Lower leg skin (tissue), 4 donors: Measurements from ENCODE around the gene PCDHA9. TPM values are rescaled to one million over a fixed set of nuclear protein-coding genes. Genes with fewer than 3 reads are reported as not detected.

Experiments used
- DNase-seq, 2 donors: peaks; one replicate each; pipeline ENCODE4 v3.0.0-alpha.2; 2019; ENCODE audit warnings: low spot score in 2 of 2
- H3K4me3 ChIP-seq: fragments of 200-600 bp; sonication (generic); 2 replicates; pipeline ENCODE4 v1.5.1; 2017; ENCODE audit warnings: mild to moderate bottlenecking, low read depth; ENCODE audit not compliant: poor library complexity, severe bottlenecking
- CTCF ChIP-seq, 3 donors: fragments of 450-650 bp; IDR thresholded peaks; one replicate each; pipeline ENCODE4 v1.5.1; 2016; ENCODE audit warnings: antibody characterized with exemption in 3 of 3, mild to moderate bottlenecking in 3 of 3, moderate library complexity in 2 of 3
- POLR2A ChIP-seq, 2 donors: fragments of 450-650 bp; IDR thresholded peaks; one replicate each; pipeline ENCODE4 v1.6.1; 2016 to 2017; ENCODE audit warnings: antibody characterized with exemption in 2 of 2, mild to moderate bottlenecking in 1 of 2, moderate library complexity in 1 of 2
- WGBS, 2 donors: methylation state at CpG; one replicate each; pipeline ENCODE4 v1.1.5; 2018; 5-methylcytosine and 5-hydroxymethylcytosine counted together
- intact Hi-C: fragments of 100-400 bp; cut with DNase I; formaldehyde crosslinking; loops from one replicate; pipeline ENCODE4 v1.15.0; 2023; ENCODE audit warnings: low total_unique reads
- total RNA-seq, 4 donors: library from RNA; depleted of rRNA; stranded (reverse); fragments of >200 nt; gene quantifications; one replicate each; pipeline ENCODE4 v1.1.0, GENCODE V29; 2016

PCDHA9 gene
- total RNA-seq, 4 donors from 2014 or later, result 0.06 to 0.07 TPM; not detected in 2

DNA sequence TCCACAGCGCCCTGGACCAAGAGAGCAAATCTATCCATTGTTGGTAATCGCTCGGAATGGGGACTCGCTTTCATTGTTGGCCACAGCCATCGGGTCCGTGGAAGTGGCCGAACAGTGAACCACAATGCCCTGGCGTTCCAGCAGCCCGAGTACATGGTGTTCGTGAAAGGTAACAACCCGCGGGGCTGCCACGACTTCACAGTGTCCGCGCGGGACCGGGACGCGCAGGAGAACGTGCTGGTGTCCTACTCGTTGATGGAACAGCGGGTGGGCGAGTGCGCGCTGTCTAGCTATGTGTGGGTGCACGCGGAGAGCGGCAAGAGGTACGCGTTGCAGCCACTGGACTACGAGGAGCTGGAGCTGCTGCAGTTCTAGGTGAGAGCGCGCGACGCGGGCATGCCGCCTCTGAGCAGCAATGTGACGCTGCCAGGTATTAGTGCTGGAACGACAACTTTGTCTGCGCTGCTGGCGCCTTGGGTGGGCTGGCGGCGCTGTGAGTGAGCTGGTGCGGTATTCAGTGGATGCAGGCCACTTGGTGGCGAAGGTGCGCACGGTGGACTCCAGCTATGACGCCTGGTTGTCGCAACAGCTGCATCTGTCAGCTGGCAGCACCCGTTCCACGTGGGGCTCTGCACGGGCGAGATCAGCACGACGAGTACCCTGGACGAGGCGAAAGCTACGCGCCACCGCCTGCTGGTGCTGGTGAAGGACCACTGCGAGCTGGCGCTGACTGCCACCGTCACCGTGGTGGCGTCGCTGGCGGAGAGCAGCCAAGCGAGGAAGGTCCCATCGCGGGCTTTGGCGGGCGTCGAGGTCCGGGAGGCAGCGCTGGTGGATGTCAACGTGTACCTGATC is 14.5 kb downstream of the PCDHA9 start:
- intact Hi-C loops, result no loop called here
- no peak for DNase-seq
- no peak for TF ChIP-seq CTCF (IDR thresholded peaks at IDR 0.05)
- no peak for TF ChIP-seq POLR2A (IDR thresholded peaks at IDR 0.05)
- H3K4me3 ChIP-seq, result no peak overlapping the region
- WGBS, 2 donors, result 45 to 52% methylated on average over 52 to 75 of the region's 76 CpGs

DNA sequence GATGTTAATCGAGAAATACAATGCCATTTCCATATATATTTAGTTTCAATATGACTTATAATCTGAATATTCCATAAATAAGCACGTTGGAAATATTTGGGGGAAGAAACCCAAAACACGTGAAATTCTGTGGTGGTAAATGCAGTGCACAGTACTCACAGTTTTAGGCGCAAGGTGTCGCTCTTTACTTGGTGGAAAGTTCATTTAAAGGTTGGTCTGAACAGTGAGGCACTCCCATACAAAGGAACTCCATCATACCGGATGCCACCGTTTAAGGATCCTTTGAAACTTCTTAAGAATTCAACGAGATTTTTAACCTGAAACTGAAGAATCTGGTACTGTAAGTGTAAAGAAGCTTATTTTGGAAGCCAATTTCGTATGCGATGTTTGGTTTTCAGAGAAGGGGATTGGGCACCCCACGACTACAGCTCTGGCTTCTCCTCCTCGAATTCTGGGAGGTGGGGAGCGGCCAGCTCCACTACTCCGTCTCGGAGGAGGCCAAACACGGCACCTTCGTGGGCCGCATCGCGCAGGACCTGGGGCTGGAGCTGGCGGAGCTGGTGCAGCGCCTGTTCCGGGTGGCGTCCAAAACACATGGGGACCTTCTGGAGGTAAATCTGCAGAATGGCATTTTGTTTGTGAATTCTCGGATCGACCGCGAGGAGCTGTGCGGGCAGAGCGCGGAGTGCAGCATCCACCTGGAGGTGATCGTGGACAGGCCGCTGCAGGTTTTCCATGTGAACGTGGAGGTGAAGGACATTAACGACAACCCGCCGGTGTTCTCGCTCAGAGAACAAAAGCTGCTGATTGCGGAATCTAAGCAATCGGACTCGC is 20.8 kb downstream of the PCDHA9 start, which contains the start of gene PCDHA11:
Gene PCDHA11, plus strand, starts transcription at position 237 of the 834 bp plus-strand sequence. Its CDS starts 147 bp downstream, at position 384.
- no peak for DNase-seq
- no peak for TF ChIP-seq POLR2A (IDR thresholded peaks at IDR 0.05)
- no peak for TF ChIP-seq CTCF (IDR thresholded peaks at IDR 0.05)
- intact Hi-C loops, result no loop called here
- 15 to 22% methylated on average over 41 of the region's 41 CpGs for WGBS, 2 donors
- no peak within 1 kb of the TSS for H3K4me3 ChIP-seq

- TF ChIP-seq CTCF (IDR thresholded peaks at IDR 0.05), result no peak
- TF ChIP-seq POLR2A (IDR thresholded peaks at IDR 0.05), result no peak
- H3K4me3 ChIP-seq, result no peak overlapping the region
- intact Hi-C loops, result no loop called here
- no peak for DNase-seq
- 52 to 63% methylated on average over 5 of the region's 5 CpGs for WGBS, 2 donors
Measured at GRCh38 chr5:140869555-140869886, 21.3 kb downstream of the PCDHA9 start.

GRCh38 chr5:140870221-140871201 is 22.3 kb downstream of the PCDHA9 start:
- no peak overlapping the region for H3K4me3 ChIP-seq
- DNase-seq, result no peak
- WGBS, 2 donors, result 54 to 59% methylated on average over 111 to 113 of the region's 114 CpGs
- intact Hi-C loops, result no loop called here
- TF ChIP-seq POLR2A (IDR thresholded peaks at IDR 0.05) (no peak), CTCF (IDR thresholded peaks at IDR 0.05) (no peak)
